ENCODE results near the gene SULT4A1. TPM values are rescaled to one million over a fixed set of nuclear protein-coding genes. Genes with fewer than 3 reads are reported as not detected.

Gene SULT4A1
- polyA plus RNA-seq, 2 of the 4 experiments (the other 2 are of a cell fraction), result not detected

GRCh38 chr22:43893266-43893665, 31.0 kb upstream of the SULT4A1 start:
- DNase-seq (ENCODE audit: low read depth in 1 of 2, low spot score in 1 of 2), result no peak
- FAIRE-seq, result no peak
- no peak for TF ChIP-seq KDM5A (IDR thresholded peaks at IDR 0.05)
- no peak for TF ChIP-seq CHD2 (IDR thresholded peaks at IDR 0.05; ENCODE audit: low read length, partially characterized antibody)
- TF ChIP-seq BCL3 (IDR thresholded peaks at IDR 0.05), result no peak
- no peak for TF ChIP-seq ATOH8 (CRISPR knock-in tag; IDR thresholded peaks at IDR 0.05; ENCODE audit: low read depth)
- no peak for TF ChIP-seq PHF8 (IDR thresholded peaks at IDR 0.05; ENCODE audit: borderline replicate concordance, low read depth)
- no peak for TF ChIP-seq RFX5 (IDR thresholded peaks at IDR 0.05)
- TF ChIP-seq FOSL2 (IDR thresholded peaks at IDR 0.05), result no peak
- no peak for TF ChIP-seq FOSL2 (CRISPR knock-in tag; IDR thresholded peaks at IDR 0.05)
- TF ChIP-seq ELK1 (IDR thresholded peaks at IDR 0.05; ENCODE audit: low read depth, low read length), result no peak
- TF ChIP-seq SREBF2 (IDR thresholded peaks at IDR 0.05), result no peak
- TF ChIP-seq HMGXB4 (CRISPR knock-in tag; IDR thresholded peaks at IDR 0.05; ENCODE audit: borderline replicate concordance), result no peak
- TF ChIP-seq ZFP36 (IDR thresholded peaks at IDR 0.05; ENCODE audit: borderline replicate concordance, partially characterized antibody), result no peak
- no peak for TF ChIP-seq HES2 (IDR thresholded peaks at IDR 0.05)
- no peak for TF ChIP-seq JUN (IDR thresholded peaks at IDR 0.05)
- TF ChIP-seq RNF2 (IDR thresholded peaks at IDR 0.05; ENCODE audit: borderline replicate concordance, low read depth), result no peak
- no peak for TF ChIP-seq HOXA7 (CRISPR knock-in tag; IDR thresholded peaks at IDR 0.05)
- Histone ChIP-seq H3K4me1 (peaks cover 14% of the 10 kb centered on the region), H3K9me3 (no peaks in the 10 kb centered on the region), H3K4me3 (no peak overlapping the region), H3K27ac (no peak overlapping the region), H3K4me2 (no peak overlapping the region)
- CTCF ChIA-PET, result interaction anchor here (0.7 to 2.3 kb wide), 3 partner anchors 8 to 52 kb away, joined by 3 to 9 read pairs (median 5); no protein-coding TSS in a partner anchor
- WGBS (ENCODE audit: missing lambda C conversion rate), result 66% methylated on average over 5 of the region's 5 CpGs
- POLR2A ChIA-PET, result no interaction called here
- no peak for ATAC-seq

- no peak for TF ChIP-seq HOXA7 (CRISPR knock-in tag; IDR thresholded peaks at IDR 0.05)
- TF ChIP-seq RNF2 (IDR thresholded peaks at IDR 0.05; ENCODE audit: borderline replicate concordance, low read depth), result no peak
- TF ChIP-seq ZFP36 (IDR thresholded peaks at IDR 0.05; ENCODE audit: borderline replicate concordance, partially characterized antibody), result no peak
- ATAC-seq (no peak), FAIRE-seq (no peak), DNase-seq (ENCODE audit: low read depth in 1 of 2, low spot score in 1 of 2) (no peak)
- peaks cover 5% of the 10 kb centered on the region; the same call in 2 of the 3 replicates for H3K4me1 ChIP-seq
- no peak overlapping the region for H3K4me3 ChIP-seq
- ChIA-PET POLR2A (no interaction called here), CTCF (interaction anchor here (0.7 to 2.3 kb wide), 3 partner anchors 7 to 53 kb away, joined by 3 to 9 read pairs (median 5); no protein-coding TSS in a partner anchor)
- no peak overlapping the region for H3K27ac ChIP-seq
- no peak overlapping the region for H3K4me2 ChIP-seq
- H3K9me3 ChIP-seq, result no peaks in the 10 kb centered on the region
- WGBS (ENCODE audit: missing lambda C conversion rate), result 81% methylated on average over 14 of the region's 15 CpGs
Observed at GRCh38 chr22:43892183-43892894, 30.0 kb upstream of the SULT4A1 start.

Data from A549 (cell line).